A673 (cell line): ENCODE results near the gene GPR161. TPM values are rescaled to one million over a fixed set of nuclear protein-coding genes. Genes with fewer than 3 reads are reported as not detected.

Experiments
- BruUV-seq: library from RNA; stranded (reverse); fragments of 400-500 nt; replicated peaks from 2 replicates; lab custom pipeline; 2021; lab: Mats Ljungman, UMichigan
- CTCF ChIA-PET: fragments of 300-600 bp; sonication (Branson Sonifier 250); formaldehyde crosslinking; loops from one replicate; lab custom pipeline; 2022; ENCODE audit warnings: antibody characterized with exemption; lab: Charles Lee
- POLR2A ChIA-PET: fragments of 300-600 bp; sonication (Branson Sonifier 250); formaldehyde crosslinking; loops from one replicate; lab custom pipeline; 2022; ENCODE audit warnings: antibody characterized with exemption; ENCODE audit not compliant: low non-redundant PET; lab: Charles Lee
- DNase-seq: peaks from one replicate; pipeline ENCODE4 v3.0.0-alpha.2; 2015; ENCODE audit warnings: low spot score
- H3K27ac ChIP-seq: fragments of 200-600 bp; sonication (generic); 2 replicates; pipeline ENCODE4 v1.5.1; 2016; ENCODE audit warnings: mixed run types, low read depth, mild to moderate bottlenecking, mixed read lengths, antibody characterized with exemption, low read length; ENCODE audit not compliant: poor library complexity, severe bottlenecking
- H3K27me3 ChIP-seq: fragments of 200-600 bp; sonication (generic); replicated peaks from 2 replicates; pipeline ENCODE4 v1.6.1; 2017; ENCODE audit warnings: mixed run types, low read depth, mild to moderate bottlenecking, mixed read lengths, antibody characterized with exemption, low read length; ENCODE audit not compliant: insufficient read depth, poor library complexity
- H3K36me3 ChIP-seq: fragments of 200-600 bp; sonication (generic); 2 replicates; pipeline ENCODE4 v1.6.1; 2016; ENCODE audit warnings: mixed run types, mild to moderate bottlenecking, mixed read lengths, antibody characterized with exemption, low read length; ENCODE audit not compliant: insufficient read depth, poor library complexity, severe bottlenecking
- H3K4me1 ChIP-seq: fragments of 200-600 bp; sonication (generic); 2 replicates; pipeline ENCODE4 v1.6.1; 2017; ENCODE audit warnings: mixed run types, mild to moderate bottlenecking, mixed read lengths, antibody characterized with exemption, low read length; ENCODE audit not compliant: insufficient read depth, poor library complexity, severe bottlenecking
- H3K4me3 ChIP-seq: fragments of 200-600 bp; sonication (generic); 2 replicates; pipeline ENCODE4 v1.5.1; 2016; ENCODE audit warnings: low read depth, mixed run types, mild to moderate bottlenecking, mixed read lengths, low read length; ENCODE audit not compliant: poor library complexity, severe bottlenecking
- H3K9me3 ChIP-seq: fragments of 200-600 bp; sonication (generic); 2 replicates; pipeline ENCODE4 v1.6.1; 2016; ENCODE audit warnings: mixed run types, low read depth, mild to moderate bottlenecking, mixed read lengths, antibody characterized with exemption, low read length; ENCODE audit not compliant: poor library complexity, severe bottlenecking
- EZH2 ChIP-seq: fragments of 200-600 bp; sonication (generic); IDR thresholded peaks from 2 replicates; pipeline ENCODE4 v1.6.1; 2017; ENCODE audit warnings: borderline replicate concordance, low read depth, mild to moderate bottlenecking, mixed read lengths, antibody characterized with exemption, low read length; ENCODE audit not compliant: poor library complexity, severe bottlenecking
- intact Hi-C: fragments of 100-400 bp; cut with micrococcal nuclease; formaldehyde crosslinking; loops from one replicate; pipeline ENCODE4 v1.10.0; 2022; ENCODE audit not compliant: unreplicated experiment
- total RNA-seq: library from RNA; stranded (reverse); gene quantifications from 2 replicates; pipeline ENCODE4 v1.2.3, GENCODE V29; 2021
- TF ChIP-seq, protein P1 (sequence below): fragments of 300-800, 200-600 bp; sonication (generic); conservative IDR thresholded peaks from 2 replicates; pipeline ENCODE4 v1.5.1; 2017; ENCODE audit warnings: low read depth, mild to moderate bottlenecking, antibody characterized with exemption, low read length, moderate library complexity, mixed read lengths

GPR161 gene
- total RNA-seq, 1 experiment from 2014 or later: 17.4 TPM

DNA sequence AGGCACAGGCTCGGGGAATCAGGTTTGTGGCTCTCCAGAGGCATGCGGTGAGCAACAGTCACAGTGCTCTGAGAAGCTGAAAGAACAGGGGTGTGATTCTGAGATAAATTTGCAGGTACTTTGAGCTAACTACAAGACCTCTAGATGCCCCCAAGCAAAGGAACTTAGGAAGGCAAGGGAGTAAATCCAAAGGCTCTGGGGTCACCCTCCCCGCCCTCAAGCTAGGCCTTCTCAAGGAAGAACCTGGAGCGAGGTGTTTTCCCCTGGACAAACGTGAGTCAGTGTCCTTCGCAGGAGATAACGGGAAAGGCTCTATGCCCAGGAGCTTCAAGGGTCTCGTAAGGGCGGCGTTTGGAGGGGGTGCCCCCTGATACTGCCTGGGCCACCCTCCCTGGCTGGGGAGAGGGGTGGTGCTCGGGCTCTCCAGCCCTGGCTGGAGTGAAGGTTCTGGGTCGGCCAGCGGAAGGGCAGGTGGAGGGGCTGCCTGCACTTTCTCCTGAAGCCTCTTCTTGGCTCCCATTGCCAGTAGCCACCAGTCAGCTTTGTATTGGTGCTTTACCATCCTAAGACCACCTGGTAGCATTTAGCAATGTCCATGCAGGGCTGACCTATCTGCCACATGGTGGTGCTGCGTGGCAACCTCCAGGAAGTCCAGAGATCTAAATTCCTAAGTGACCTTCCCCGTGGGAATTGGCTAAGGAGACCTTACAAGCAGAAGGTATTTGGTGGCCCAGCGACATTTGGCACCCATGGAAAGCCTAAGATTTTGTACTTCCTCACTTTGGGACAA lies 44.0 kb downstream of the GPR161 start:
- Histone ChIP-seq H3K4me1 (no peaks in the 10 kb centered on the region), H3K36me3 (no peaks in the 10 kb centered on the region), H3K4me3 (no peak overlapping the region), H3K27ac (no peak overlapping the region), H3K9me3 (no peaks in the 10 kb centered on the region), H3K27me3 (no peaks in the 10 kb centered on the region)
- intact Hi-C loops: no loop called here
- no TSS peak for BruUV-seq
- no peak for DNase-seq
- ChIA-PET POLR2A (no interaction called here), CTCF (interaction anchor here (2.2 kb wide), 1 partner anchor 10 kb away, joined by 7 read pairs; no protein-coding TSS in a partner anchor)
- TF ChIP-seq, protein P1, sequence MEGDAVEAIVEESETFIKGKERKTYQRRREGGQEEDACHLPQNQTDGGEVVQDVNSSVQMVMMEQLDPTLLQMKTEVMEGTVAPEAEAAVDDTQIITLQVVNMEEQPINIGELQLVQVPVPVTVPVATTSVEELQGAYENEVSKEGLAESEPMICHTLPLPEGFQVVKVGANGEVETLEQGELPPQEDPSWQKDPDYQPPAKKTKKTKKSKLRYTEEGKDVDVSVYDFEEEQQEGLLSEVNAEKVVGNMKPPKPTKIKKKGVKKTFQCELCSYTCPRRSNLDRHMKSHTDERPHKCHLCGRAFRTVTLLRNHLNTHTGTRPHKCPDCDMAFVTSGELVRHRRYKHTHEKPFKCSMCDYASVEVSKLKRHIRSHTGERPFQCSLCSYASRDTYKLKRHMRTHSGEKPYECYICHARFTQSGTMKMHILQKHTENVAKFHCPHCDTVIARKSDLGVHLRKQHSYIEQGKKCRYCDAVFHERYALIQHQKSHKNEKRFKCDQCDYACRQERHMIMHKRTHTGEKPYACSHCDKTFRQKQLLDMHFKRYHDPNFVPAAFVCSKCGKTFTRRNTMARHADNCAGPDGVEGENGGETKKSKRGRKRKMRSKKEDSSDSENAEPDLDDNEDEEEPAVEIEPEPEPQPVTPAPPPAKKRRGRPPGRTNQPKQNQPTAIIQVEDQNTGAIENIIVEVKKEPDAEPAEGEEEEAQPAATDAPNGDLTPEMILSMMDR: 0 out of 2 replicates have a peak, but pooled peaks have one; percentile 23
- TF ChIP-seq EZH2: no peak

DNA sequence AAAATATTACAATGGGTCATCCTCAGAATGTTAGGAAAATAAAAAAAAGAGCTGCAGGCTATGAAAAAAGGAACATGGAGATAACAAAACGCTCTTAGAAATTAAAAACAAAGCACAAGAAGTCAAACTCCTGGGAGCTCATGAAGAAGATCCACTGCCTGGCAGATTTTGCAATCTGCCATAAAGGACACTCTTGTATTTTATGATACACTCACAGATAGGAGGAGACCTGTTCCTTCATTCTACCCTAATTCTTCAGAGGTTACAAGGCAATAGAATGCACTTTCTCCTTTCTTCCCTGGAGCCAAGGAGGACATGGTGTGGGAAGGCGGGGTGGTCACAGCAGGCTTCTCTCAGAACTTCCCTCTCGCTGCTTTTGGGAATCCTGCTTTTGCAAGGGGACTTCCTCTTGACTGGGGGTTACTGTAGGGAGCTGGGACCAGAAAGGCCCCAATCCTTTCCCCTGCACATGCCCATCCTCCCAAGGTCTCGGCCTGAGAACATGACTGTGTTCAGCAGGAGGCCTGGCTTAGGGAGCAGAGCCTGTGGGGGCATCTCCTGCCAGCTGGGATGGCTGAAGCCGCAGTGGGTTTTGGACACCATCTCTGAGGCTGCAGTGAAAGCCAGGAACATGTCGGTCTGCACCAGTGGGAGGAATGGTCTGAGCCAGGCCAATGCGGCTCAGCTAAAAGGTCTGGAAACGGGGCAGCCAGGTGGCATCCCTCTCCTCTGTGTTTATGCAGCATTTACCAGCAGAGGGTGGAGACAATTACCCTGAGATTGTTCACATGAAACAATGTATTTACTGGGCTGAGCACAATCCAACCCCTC lies 44.8 kb downstream of the GPR161 start:
- POLR2A ChIA-PET: no interaction called here
- intact Hi-C loops: no loop called here
- no peak for DNase-seq
- no peaks in the 10 kb centered on the region for H3K4me1 ChIP-seq
- BruUV-seq: no TSS peak
- H3K9me3 ChIP-seq: no peaks in the 10 kb centered on the region
- CTCF ChIA-PET: interaction anchor here (2.2 kb wide), 1 partner anchor 10 kb away, joined by 7 read pairs; no protein-coding TSS in a partner anchor
- H3K36me3 ChIP-seq: no peaks in the 10 kb centered on the region
- no peaks in the 10 kb centered on the region for H3K27me3 ChIP-seq
- TF ChIP-seq, protein P1: no peak
- TF ChIP-seq EZH2: no peak
- no peak overlapping the region for H3K4me3 ChIP-seq
- no peak overlapping the region for H3K27ac ChIP-seq

DNA sequence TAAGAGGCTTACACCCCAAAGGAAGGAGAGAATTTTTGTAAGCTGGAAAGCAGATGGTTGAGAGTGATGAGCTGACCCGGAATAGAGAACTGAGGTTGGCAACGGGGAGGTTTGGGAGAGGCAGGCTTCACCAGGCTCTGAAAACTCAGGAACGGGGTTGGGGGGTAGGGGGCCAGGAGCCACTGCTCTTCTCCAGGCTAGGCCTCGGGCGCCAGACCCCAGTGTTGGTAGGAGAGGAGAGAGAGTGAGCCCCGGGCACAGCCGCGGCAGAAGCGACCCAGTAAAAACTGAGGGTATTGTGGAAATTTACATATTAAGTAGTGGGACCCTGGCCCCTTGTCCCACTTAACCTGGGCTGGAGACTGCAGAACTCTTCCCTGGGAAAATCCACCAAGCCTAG lies 45.7 kb downstream of the GPR161 start:
- no peaks in the 10 kb centered on the region for H3K27me3 ChIP-seq
- ChIA-PET POLR2A (no interaction called here), CTCF (interaction anchor here (2.2 kb wide), 1 partner anchor 9 kb away, joined by 7 read pairs; no protein-coding TSS in a partner anchor)
- H3K36me3 ChIP-seq: no peaks in the 10 kb centered on the region
- intact Hi-C loops: no loop called here
- H3K4me3 ChIP-seq: no peak overlapping the region
- no peaks in the 10 kb centered on the region for H3K4me1 ChIP-seq
- no peak overlapping the region for H3K27ac ChIP-seq
- no peaks in the 10 kb centered on the region for H3K9me3 ChIP-seq
- no peak for TF ChIP-seq EZH2
- TF ChIP-seq, protein P1: no peak
- BruUV-seq: no TSS peak
- no peak for DNase-seq
